Calu3 (cell line): ENCODE measurements around the gene PKP1. TPM values are rescaled to one million over a fixed set of nuclear protein-coding genes. Genes with fewer than 3 reads are reported as not detected.

Experiments
- BruUV-seq: library from RNA; stranded (reverse); fragments of 400-500 nt; replicated peaks from 2 replicates; lab custom pipeline; 2021; lab: Mats Ljungman, UMichigan
- CTCF ChIA-PET: fragments of 300-600 bp; sonication (Branson Sonifier 250); formaldehyde crosslinking; loops from one replicate; lab custom pipeline; 2022; ENCODE audit warnings: antibody characterized with exemption; lab: Charles Lee
- DNase-seq: peaks from one replicate; pipeline ENCODE4 v3.0.0; 2022
- H3K27ac Mint-ChIP-seq: one replicate; pipeline ENCODE4 v1.8.0; 2022; ENCODE audit warnings: mixed read lengths; ENCODE audit not compliant: unreplicated experiment
- H3K27me3 Mint-ChIP-seq: one replicate; pipeline ENCODE4 v1.8.0; 2022; ENCODE audit warnings: mixed read lengths; ENCODE audit not compliant: unreplicated experiment
- H3K36me3 Mint-ChIP-seq: one replicate; pipeline ENCODE4 v1.8.0; 2022; ENCODE audit warnings: mild to moderate bottlenecking, moderate library complexity, mixed read lengths; ENCODE audit not compliant: insufficient read depth, unreplicated experiment
- H3K4me1 Mint-ChIP-seq: one replicate; pipeline ENCODE4 v1.8.0; 2022; ENCODE audit warnings: mild to moderate bottlenecking, low read depth, mixed read lengths; ENCODE audit not compliant: unreplicated experiment
- H3K4me3 Mint-ChIP-seq: one replicate; pipeline ENCODE4 v1.8.0; 2022; ENCODE audit warnings: mild to moderate bottlenecking, low read depth, moderate library complexity, mixed read lengths; ENCODE audit not compliant: unreplicated experiment
- H3K9me3 Mint-ChIP-seq: one replicate; pipeline ENCODE4 v1.8.0; 2022; ENCODE audit warnings: low read depth, mixed read lengths; ENCODE audit not compliant: unreplicated experiment
- intact Hi-C: fragments of 100-400 bp; cut with micrococcal nuclease; formaldehyde crosslinking; loops from one replicate; pipeline ENCODE4 v1.10.0; 2022; ENCODE audit not compliant: unreplicated experiment
- total RNA-seq: library from RNA; stranded (reverse); gene quantifications from 2 replicates; pipeline ENCODE4 v1.2.3, GENCODE V29; 2022
- TF ChIP-seq, protein P1 (sequence below): fragments of 200-600 bp; IDR thresholded peaks from one replicate; pipeline ENCODE4 v1.8.0; 2022; ENCODE audit warnings: antibody characterized with exemption; ENCODE audit not compliant: unreplicated experiment

The PKP1 gene
- total RNA-seq, 1 experiment from 2014 or later = 0.09 TPM

GRCh38 chr1:201266276-201266675, 17.0 kb upstream of the PKP1 start:
- BruUV-seq = no TSS peak
- DNase-seq = no peak
- Mint-ChIP-seq H3K27ac (peak overlapping the region; percentile 25), H3K27me3 (no peaks in the 10 kb centered on the region), H3K4me3 (no peak overlapping the region), H3K4me1 (peaks cover 42% of the 10 kb centered on the region), H3K9me3 (no peaks in the 10 kb centered on the region), H3K36me3 (peaks cover 5% of the 10 kb centered on the region)
- CTCF ChIA-PET = interaction anchor here (0.7 to 1.4 kb wide), 8 partner anchors 10 to 95 kb away, joined by 3 to 6 read pairs (median 4); no protein-coding TSS in a partner anchor
- TF ChIP-seq, protein P1, sequence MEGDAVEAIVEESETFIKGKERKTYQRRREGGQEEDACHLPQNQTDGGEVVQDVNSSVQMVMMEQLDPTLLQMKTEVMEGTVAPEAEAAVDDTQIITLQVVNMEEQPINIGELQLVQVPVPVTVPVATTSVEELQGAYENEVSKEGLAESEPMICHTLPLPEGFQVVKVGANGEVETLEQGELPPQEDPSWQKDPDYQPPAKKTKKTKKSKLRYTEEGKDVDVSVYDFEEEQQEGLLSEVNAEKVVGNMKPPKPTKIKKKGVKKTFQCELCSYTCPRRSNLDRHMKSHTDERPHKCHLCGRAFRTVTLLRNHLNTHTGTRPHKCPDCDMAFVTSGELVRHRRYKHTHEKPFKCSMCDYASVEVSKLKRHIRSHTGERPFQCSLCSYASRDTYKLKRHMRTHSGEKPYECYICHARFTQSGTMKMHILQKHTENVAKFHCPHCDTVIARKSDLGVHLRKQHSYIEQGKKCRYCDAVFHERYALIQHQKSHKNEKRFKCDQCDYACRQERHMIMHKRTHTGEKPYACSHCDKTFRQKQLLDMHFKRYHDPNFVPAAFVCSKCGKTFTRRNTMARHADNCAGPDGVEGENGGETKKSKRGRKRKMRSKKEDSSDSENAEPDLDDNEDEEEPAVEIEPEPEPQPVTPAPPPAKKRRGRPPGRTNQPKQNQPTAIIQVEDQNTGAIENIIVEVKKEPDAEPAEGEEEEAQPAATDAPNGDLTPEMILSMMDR = no peak
- intact Hi-C loops = loop anchor here (5.0 kb wide), 2 partner anchors 41 to 81 kb away; no protein-coding TSS in a partner anchor

DNA sequence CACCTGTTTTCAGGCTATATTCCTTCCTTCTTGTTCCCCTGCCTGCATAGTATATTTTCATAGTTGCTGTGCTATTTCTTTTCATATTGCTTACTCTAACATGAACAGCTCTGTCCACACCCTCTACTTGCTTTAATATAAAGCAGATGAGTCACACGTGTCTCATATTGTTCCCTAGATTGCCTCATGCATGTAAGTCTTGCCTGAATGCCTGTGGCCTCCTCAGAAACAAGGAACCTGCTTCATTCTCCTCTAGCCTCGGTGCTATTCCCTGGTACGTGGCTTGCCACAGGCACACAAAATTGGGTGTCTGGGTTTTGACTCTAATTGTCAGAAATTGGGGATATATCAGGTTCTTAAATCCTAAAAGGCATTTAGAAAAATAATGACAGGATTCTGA, 16.5 kb upstream of the PKP1 start:
- no TSS peak for BruUV-seq
- CTCF ChIA-PET = interaction anchor here (0.5 to 2.0 kb wide), 10 partner anchors 10 to 95 kb away, joined by 3 to 7 read pairs (median 4); partner anchors contain the start of gene PKP1
- H3K4me1 Mint-ChIP-seq = peaks cover 42% of the 10 kb centered on the region
- H3K27ac Mint-ChIP-seq = peak overlapping the region; percentile 25
- H3K9me3 Mint-ChIP-seq = no peaks in the 10 kb centered on the region
- intact Hi-C loops = loop anchor here (5.0 kb wide), 2 partner anchors 41 to 81 kb away; no protein-coding TSS in a partner anchor
- H3K4me3 Mint-ChIP-seq = no peak overlapping the region
- DNase-seq = peak; percentile 36
- no peaks in the 10 kb centered on the region for H3K27me3 Mint-ChIP-seq
- TF ChIP-seq, protein P1 = no peak
- H3K36me3 Mint-ChIP-seq = peaks cover 5% of the 10 kb centered on the region

DNA sequence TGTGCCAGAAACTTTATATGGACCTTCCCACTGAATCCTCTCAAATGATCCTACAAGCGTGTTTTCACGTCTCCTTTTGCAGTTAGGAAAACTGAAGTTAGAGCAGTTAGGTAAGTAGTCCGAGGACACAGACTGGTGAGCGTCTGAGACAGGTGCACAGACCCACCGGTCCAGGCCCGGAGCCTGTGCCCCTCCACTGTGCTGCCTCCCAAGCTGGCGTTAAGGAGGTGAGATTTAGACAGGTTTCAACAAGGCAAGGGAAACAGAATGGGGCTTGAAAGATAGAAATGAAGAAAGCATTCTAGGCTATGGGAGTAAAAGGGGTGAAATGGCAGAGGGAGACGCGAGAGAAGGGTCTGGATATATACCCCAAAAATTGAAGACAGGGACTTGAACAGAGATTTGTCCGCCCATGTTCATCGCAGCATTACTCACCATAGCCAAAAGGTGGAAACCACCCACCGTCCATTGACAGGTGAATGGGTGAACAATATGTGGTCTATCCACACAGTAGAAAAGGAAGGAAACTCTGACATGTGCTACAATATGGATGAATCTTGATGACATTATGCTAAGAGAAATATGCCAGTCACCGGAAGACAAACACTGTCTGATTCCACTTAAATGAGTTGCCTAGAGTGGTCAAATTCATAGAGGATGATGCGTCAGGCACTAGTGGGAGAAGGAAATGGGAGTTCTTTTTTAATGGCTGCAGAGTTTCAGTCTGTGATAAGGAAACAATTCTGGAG, 15.7 kb upstream of the PKP1 start:
- BruUV-seq = no TSS peak
- no peaks in the 10 kb centered on the region for H3K27me3 Mint-ChIP-seq
- H3K9me3 Mint-ChIP-seq = no peaks in the 10 kb centered on the region
- no peak for DNase-seq
- H3K4me1 Mint-ChIP-seq = peaks cover 42% of the 10 kb centered on the region
- intact Hi-C loops = loop anchor here (5.0 kb wide), 2 partner anchors 40 to 80 kb away; no protein-coding TSS in a partner anchor
- H3K4me3 Mint-ChIP-seq = no peak overlapping the region
- peaks cover 5% of the 10 kb centered on the region for H3K36me3 Mint-ChIP-seq
- CTCF ChIA-PET = interaction anchor here (1.3 to 2.0 kb wide), 2 partner anchors 16 to 40 kb away, joined by 4 to 6 read pairs; partner anchors contain the start of gene PKP1
- TF ChIP-seq, protein P1 = no peak
- H3K27ac Mint-ChIP-seq = peak overlapping the region; percentile 25

DNA sequence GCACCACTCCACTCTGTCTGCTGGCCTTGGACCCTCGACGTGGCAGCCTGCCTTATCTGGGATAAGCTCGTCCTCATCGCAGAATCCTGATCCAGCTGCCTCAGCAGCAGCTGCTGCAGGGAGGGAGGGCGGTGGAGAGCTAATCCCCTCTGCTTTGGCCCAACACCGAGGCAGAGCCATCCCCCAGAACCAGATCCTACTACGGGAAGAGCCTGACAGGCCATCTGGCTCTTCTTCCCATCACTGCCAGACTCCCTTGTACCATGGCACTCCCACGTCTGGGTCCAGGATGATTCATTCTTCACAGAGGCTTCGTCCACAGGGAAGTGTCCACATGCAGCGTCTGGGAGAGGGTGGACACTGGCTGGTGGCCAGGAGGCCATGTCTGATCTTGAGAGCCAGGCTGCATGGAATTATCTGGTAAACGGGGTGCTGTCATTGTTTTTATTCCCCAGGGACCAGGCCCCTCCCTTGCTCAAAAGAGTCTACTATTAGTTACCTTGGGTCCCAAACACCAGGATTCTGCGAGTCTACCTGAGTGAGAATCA, 14.6 kb upstream of the PKP1 start:
- Mint-ChIP-seq H3K9me3 (no peaks in the 10 kb centered on the region), H3K4me1 (peaks cover 42% of the 10 kb centered on the region), H3K36me3 (peaks cover 5% of the 10 kb centered on the region), H3K27me3 (no peaks in the 10 kb centered on the region), H3K4me3 (no peak overlapping the region), H3K27ac (peak overlapping the region; percentile 40)
- TF ChIP-seq, protein P1 = no peak
- DNase-seq = peak; percentile 48
- BruUV-seq = no TSS peak
- CTCF ChIA-PET = interaction anchor here (0.6 to 2.0 kb wide), 3 partner anchors 9 to 78 kb away, joined by 3 to 6 read pairs (median 5); partner anchors contain the start of gene PKP1
- intact Hi-C loops = loop anchor here (5.0 kb wide), 2 partner anchors 39 to 79 kb away; no protein-coding TSS in a partner anchor
